Kidney epithelial cell (primary cell): ENCODE measurements around the gene SEC63. TPM values are rescaled to one million over a fixed set of nuclear protein-coding genes. Genes with fewer than 3 reads are reported as not detected.
"Not testable (repeated sequence)": the region's sequence is repeated elsewhere in the genome, so short reads cannot be mapped to it uniquely, and the experiment has no call there.

Experiments used
- DNase-seq: peaks from one replicate; pipeline ENCODE4 v3.0.0-alpha.2; 2010; ENCODE audit warnings: low read depth
- H3K27me3 ChIP-seq: 2 replicates; pipeline ENCODE4 v1.6.0; 2011; ENCODE audit warnings: low read length; ENCODE audit not compliant: control insufficient read depth, insufficient read depth
- H3K36me3 ChIP-seq: 2 replicates; pipeline ENCODE4 v1.5.1; 2011; ENCODE audit warnings: low read length; ENCODE audit not compliant: control insufficient read depth, insufficient read depth
- H3K4me3 ChIP-seq: 2 replicates; pipeline ENCODE4 v1.5.1; 2011; ENCODE audit warnings: low read depth, mild to moderate bottlenecking, control low read depth, low read length
- total RNA-seq: library from RNA; depleted of rRNA; stranded (reverse); fragments of >200 nt; gene quantifications from 2 replicates; pipeline ENCODE4 v1.2.3, GENCODE V29; 2015
- TF ChIP-seq, protein P1 (sequence below): IDR thresholded peaks from 2 replicates; pipeline ENCODE4 v1.5.1; 2011; ENCODE audit warnings: mild to moderate bottlenecking, moderate library complexity, low read length, control low read depth, inconsistent platforms; ENCODE audit not compliant: insufficient read depth, poor library complexity, severe bottlenecking

SEC63 gene
- total RNA-seq, 1 donor from 2014 or later = 25.1 TPM

DNA sequence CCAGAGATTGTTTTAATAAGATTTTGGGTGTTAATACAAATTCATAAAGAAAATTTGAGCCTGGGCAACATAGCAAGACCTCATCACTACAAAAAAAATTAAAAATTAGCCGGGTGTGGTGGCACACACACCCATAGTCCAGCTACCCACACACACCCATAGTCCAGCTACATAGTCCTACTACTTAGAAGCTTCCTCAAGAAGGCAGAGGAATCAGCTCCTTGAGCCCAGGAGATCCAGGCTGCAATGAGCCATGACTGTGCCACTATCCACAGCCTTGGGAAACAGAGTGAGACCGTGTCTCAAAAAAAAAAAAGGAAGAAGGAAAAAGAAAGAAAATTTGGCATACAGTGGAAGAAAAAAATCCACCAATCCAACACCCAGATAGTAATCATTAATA is 16.8 kb downstream of the SEC63 start:
- TF ChIP-seq, protein P1, sequence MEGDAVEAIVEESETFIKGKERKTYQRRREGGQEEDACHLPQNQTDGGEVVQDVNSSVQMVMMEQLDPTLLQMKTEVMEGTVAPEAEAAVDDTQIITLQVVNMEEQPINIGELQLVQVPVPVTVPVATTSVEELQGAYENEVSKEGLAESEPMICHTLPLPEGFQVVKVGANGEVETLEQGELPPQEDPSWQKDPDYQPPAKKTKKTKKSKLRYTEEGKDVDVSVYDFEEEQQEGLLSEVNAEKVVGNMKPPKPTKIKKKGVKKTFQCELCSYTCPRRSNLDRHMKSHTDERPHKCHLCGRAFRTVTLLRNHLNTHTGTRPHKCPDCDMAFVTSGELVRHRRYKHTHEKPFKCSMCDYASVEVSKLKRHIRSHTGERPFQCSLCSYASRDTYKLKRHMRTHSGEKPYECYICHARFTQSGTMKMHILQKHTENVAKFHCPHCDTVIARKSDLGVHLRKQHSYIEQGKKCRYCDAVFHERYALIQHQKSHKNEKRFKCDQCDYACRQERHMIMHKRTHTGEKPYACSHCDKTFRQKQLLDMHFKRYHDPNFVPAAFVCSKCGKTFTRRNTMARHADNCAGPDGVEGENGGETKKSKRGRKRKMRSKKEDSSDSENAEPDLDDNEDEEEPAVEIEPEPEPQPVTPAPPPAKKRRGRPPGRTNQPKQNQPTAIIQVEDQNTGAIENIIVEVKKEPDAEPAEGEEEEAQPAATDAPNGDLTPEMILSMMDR = no peak
- no peaks in the 10 kb centered on the region for H3K36me3 ChIP-seq
- H3K27me3 ChIP-seq = no peaks in the 10 kb centered on the region
- no peak for DNase-seq
- H3K4me3 ChIP-seq = no peak overlapping the region

DNA sequence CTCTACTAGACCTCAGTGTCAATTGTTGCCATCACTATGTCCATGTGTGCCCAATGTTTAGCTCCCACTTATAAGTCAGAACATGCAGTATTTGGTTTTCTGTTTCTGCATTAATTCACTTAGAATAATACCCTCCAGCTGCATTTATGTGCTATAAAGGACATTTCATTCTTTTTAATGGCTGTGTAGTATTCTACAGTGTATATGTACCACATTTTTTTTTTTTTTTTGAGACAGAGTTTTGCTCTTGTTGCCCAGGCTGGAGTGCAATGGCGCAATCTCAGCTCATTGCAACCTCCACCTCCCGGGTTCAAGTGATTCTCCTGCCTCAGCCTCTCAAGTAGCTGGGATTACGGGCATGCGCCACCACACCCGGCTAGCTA is 21.1 kb downstream of the SEC63 start:
- H3K27me3 ChIP-seq, H3K4me3 ChIP-seq, DNase-seq, H3K36me3 ChIP-seq: not testable (repeated sequence)

DNA sequence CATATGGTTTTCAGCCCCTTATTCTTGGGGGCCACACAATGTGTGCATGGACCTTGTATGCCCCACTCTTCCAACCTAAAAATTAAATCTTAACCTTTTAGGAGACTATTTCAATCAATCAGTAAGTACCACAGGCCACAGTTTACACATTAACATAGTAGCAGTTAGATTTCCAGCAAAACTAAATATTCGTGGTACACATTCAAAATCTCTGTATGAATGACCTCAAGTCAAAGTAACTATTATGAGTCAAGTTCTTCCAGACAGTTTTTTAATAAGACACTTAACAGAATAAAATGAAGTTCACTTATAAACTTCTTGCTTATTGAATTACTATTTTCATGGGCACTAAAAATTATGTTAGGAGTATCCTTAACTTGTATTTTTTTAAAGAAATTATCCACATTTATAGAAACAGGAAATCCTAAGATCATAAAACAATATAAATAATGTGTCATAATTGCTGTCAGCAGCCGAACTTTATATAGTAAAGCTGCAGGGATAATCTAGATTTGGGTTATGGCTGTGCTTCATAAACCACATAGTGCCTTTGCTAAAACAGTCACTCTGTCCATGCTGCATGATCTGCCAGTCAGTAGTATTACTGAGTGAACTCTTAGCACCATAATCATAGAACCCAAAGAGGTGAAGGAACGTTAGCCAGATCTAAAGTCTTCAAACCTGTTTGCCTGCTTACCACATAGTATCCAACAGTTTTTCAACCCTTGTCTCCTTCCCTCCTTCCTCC is 21.7 kb downstream of the SEC63 start:
- Histone ChIP-seq H3K4me3 (no peak overlapping the region), H3K27me3 (no peaks in the 10 kb centered on the region), H3K36me3 (no peaks in the 10 kb centered on the region)
- no peak for DNase-seq
- TF ChIP-seq, protein P1 = no peak

DNA sequence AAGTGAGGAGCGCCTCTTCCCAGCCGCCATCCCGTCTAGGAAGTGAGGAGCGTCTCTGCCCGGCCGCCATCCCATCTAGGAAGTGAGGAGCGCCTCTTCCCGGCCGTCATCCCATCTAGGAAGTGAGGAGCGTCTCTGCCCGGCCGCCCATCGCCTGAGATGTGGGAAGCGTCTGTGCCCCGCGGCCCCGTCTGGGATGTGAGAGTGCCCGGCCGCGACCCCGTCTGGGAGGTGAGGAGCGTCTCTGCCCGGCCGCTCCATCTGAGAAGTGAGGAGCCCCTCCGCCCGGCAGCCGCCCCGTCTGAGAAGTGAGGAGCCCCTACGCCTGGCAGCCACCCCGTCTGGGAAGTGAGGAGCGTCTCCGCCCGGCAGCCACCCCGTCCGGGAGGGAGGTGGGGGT is 23.8 kb downstream of the SEC63 start:
- H3K36me3 ChIP-seq, DNase-seq, H3K4me3 ChIP-seq, H3K27me3 ChIP-seq: not testable (repeated sequence)

DNA sequence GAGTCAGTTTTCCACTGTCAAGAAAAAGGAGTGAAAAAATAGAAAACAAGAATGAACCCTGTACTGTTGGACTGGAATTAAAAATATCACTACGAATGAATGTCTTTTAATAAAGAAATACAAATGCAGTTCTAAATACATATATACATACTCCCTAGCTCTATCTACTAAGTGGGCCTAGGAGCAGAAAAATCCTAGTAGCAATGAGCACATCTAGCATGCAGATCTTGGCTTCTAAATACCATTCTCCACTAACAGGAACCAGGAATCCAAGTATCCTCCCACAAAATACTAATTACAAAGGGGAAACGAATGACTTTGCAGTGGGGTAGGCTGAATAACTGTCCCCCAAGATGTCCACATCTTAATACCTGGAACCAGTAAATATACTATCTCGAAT is 25.4 kb downstream of the SEC63 start:
- Histone ChIP-seq H3K27me3 (no peaks in the 10 kb centered on the region), H3K36me3 (no peaks in the 10 kb centered on the region), H3K4me3 (no peak overlapping the region)
- no peak for DNase-seq
- TF ChIP-seq, protein P1 = no peak

DNA sequence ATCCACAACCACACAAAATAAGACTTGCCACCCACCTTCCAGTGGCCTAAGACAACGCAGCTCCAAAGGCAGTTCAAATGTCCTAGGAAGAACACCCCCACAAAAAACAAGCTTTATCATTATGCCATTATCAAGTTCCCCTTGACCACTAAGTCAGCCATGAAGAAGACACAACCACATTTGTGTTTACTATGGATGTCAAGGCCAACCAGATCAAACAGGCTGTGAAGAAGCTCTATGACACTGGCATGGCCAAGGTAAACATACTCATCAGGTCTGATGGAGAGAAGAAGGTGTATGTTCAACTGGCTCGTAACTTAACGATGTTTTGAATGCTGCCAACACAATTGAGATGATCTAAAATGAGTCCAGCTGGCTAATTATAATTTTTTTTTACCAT is 26.1 kb downstream of the SEC63 start:
- Histone ChIP-seq H3K4me3 (no peak overlapping the region), H3K27me3 (no peaks in the 10 kb centered on the region), H3K36me3 (no peaks in the 10 kb centered on the region)
- DNase-seq = no peak
- TF ChIP-seq, protein P1 = no peak

DNA sequence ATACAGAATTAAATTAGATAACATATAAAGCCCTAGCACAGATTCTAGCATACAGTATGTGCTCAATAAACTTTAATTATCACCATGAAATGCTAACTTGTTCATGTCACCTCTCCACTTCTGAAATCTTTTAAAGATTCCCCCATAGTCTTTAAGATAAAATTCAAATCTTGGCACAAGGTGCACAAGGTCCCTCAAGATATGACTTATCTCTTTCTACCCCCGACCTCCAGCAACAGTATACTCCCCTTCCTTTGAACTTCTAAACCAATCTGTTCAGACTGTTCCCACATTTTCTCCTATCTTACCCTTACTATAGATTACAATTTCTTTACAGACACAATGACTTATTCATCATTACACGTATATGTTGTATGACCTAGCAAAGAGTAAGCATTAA is 29.0 kb downstream of the SEC63 start:
- TF ChIP-seq, protein P1 = no peak
- no peak for DNase-seq
- H3K4me3 ChIP-seq = no peak overlapping the region
- H3K36me3 ChIP-seq = no peaks in the 10 kb centered on the region
- H3K27me3 ChIP-seq = no peaks in the 10 kb centered on the region

DNA sequence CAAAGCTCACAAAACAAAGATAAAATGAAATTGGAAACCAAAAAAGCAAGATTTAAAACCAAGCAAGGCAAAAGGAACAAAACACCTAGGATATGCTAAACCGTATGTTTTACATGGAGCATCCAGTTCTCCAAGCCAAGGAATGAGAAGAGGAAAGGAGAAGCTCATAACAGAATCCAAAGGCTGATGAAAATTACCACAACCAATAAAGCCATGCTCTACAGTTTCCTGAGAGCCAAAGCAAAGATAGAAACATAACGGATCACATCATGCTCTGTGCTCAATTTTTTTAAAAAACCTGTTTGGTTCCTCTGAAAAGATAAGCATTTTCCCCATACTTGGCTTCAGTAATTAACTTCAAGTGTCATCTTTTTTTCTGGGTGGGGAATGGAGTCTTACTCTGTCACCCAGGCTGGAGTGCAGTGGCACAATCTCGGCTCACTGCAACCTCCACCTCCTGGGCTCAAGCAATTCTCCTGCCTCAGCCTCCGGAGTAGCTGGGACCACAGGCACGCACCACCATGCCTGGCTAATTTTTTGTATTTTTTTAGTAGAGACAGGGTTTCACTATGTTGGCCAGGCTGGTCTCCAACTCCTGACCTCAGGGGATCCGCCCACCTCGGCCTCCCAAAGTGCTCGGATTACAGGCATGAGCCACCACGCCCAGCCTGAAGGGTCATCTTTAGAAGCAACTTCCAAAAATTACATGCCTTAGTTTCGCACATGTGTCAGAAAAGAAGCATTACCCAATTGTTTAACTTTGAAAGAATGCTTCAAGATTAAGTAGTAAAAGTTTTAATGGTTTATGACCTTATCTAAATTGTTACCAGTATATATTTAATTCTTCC is 31.1 kb downstream of the SEC63 start:
- DNase-seq, H3K36me3 ChIP-seq: not testable (repeated sequence)

More for the DNA sequence above, 31.1 kb downstream of the SEC63 start:
- not testable (repeated sequence) for H3K4me3 ChIP-seq, H3K27me3 ChIP-seq
